ENCODE data around the gene CXCL14. TPM values are rescaled to one million over a fixed set of nuclear protein-coding genes. Genes with fewer than 3 reads are reported as not detected.

CXCL14 gene
- total RNA-seq, 1 donor from 2014 or later = 45.3 TPM

DNA sequence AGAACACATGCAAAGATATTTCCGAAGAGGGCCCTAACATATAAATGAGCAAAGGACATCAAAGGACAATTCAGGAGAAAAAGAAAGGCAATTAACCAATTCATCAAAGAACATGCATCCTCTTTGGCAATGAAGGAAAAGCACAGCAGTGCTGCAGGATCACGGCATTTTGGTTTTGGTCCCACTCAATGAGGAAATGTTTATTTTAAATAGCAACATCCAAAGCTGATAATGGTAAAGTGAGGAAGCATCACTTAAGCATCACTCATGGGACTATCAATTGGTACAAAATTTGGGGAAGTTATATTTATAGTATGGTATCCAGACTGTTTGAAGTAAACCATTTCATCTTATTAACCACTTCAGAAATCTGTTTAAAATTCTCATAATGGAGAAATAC is 5.5 kb upstream of the CXCL14 start:
- intact Hi-C loops (cut with DNase I) = no loop called here
- Histone ChIP-seq H3K27me3 (no peaks in the 10 kb centered on the region), H3K4me1 (no peaks in the 10 kb centered on the region), H3K4me3 (no peak overlapping the region), H3K36me3 (no peaks in the 10 kb centered on the region), H3K27ac (no peak overlapping the region), H3K9me3 (no peaks in the 10 kb centered on the region)
- TF ChIP-seq, protein P1, sequence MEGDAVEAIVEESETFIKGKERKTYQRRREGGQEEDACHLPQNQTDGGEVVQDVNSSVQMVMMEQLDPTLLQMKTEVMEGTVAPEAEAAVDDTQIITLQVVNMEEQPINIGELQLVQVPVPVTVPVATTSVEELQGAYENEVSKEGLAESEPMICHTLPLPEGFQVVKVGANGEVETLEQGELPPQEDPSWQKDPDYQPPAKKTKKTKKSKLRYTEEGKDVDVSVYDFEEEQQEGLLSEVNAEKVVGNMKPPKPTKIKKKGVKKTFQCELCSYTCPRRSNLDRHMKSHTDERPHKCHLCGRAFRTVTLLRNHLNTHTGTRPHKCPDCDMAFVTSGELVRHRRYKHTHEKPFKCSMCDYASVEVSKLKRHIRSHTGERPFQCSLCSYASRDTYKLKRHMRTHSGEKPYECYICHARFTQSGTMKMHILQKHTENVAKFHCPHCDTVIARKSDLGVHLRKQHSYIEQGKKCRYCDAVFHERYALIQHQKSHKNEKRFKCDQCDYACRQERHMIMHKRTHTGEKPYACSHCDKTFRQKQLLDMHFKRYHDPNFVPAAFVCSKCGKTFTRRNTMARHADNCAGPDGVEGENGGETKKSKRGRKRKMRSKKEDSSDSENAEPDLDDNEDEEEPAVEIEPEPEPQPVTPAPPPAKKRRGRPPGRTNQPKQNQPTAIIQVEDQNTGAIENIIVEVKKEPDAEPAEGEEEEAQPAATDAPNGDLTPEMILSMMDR (IDR thresholded peaks at IDR 0.05) = no peak
- no peak for DNase-seq (ENCODE audit: low spot score in 2 of 2)

GRCh38 chr5:135582099-135582781 is 3.4 kb upstream of the CXCL14 start:
- no peaks in the 10 kb centered on the region for H3K36me3 ChIP-seq
- intact Hi-C loops (cut with DNase I) = no loop called here
- H3K4me3 ChIP-seq = no peak overlapping the region
- TF ChIP-seq, protein P1 (IDR thresholded peaks at IDR 0.05) = no peak
- no peaks in the 10 kb centered on the region for H3K9me3 ChIP-seq
- no peaks in the 10 kb centered on the region for H3K27me3 ChIP-seq
- no peak overlapping the region for H3K27ac ChIP-seq
- DNase-seq (ENCODE audit: low spot score in 2 of 2) = no peak
- no peaks in the 10 kb centered on the region for H3K4me1 ChIP-seq

- intact Hi-C loops (cut with DNase I) = no loop called here
Measured at GRCh38 chr5:135578305-135578684, 496 bp downstream of the CXCL14 start.

DNA sequence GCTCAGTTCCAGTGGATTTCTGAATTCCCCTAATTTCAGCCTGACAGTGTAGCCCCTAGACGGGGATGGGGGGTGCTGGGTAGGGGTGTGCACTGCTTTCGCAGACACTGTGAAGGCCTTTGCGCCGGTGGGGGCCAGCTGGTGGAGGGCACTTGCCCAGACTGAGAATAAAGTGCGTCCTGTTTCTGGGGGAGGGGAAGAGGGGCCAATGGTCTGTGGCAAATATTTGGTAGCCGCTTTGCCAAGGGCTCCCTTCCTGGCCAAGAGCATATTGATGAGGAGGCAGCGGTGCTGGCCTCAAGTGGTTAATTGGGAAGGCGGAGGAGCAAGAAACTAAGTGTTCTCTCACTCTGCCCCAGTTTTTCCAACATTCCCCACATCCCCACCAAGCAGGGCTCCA is 1.4 kb downstream of the CXCL14 start:
- TF ChIP-seq, protein P1 (IDR thresholded peaks at IDR 0.05) = no peak
- H3K4me3 ChIP-seq = no peak overlapping the region
- H3K27ac ChIP-seq = no peak overlapping the region
- H3K27me3 ChIP-seq = no peaks in the 10 kb centered on the region
- H3K36me3 ChIP-seq = no peaks in the 10 kb centered on the region
- H3K4me1 ChIP-seq = no peaks in the 10 kb centered on the region
- no peaks in the 10 kb centered on the region for H3K9me3 ChIP-seq
- DNase-seq (ENCODE audit: low spot score in 2 of 2) = no peak
- intact Hi-C loops (cut with DNase I) = no loop called here

More at GRCh38 chr5:135578305-135578684, 496 bp downstream of the CXCL14 start:
- H3K36me3 ChIP-seq = no peaks in the 10 kb centered on the region
- no peaks in the 10 kb centered on the region for H3K9me3 ChIP-seq
- H3K27ac ChIP-seq = no peak overlapping the region
- TF ChIP-seq, protein P1 (IDR thresholded peaks at IDR 0.05) = no peak
- no peaks in the 10 kb centered on the region for H3K4me1 ChIP-seq
- DNase-seq (ENCODE audit: low spot score in 2 of 2) = no peak
- H3K4me3 ChIP-seq = peak overlapping the region in 1 of 2 donors; percentile 36
- H3K27me3 ChIP-seq = no peaks in the 10 kb centered on the region

GRCh38 chr5:135576075-135576599 is 2.7 kb downstream of the CXCL14 start:
- intact Hi-C loops (cut with DNase I) = no loop called here

More at GRCh38 chr5:135576075-135576599, 2.7 kb downstream of the CXCL14 start:
- no peaks in the 10 kb centered on the region for H3K27me3 ChIP-seq
- TF ChIP-seq, protein P1 (IDR thresholded peaks at IDR 0.05) = no peak
- H3K4me3 ChIP-seq = no peak overlapping the region
- no peaks in the 10 kb centered on the region for H3K4me1 ChIP-seq
- H3K9me3 ChIP-seq = no peaks in the 10 kb centered on the region
- no peak overlapping the region for H3K27ac ChIP-seq
- DNase-seq (ENCODE audit: low spot score in 2 of 2) = no peak
- no peaks in the 10 kb centered on the region for H3K36me3 ChIP-seq
